Endothelial cell (in vitro differentiated cells): ENCODE results near the gene NAP1L1. TPM values are rescaled to one million over a fixed set of nuclear protein-coding genes. Genes with fewer than 3 reads are reported as not detected.

Experiments
- DNase-seq: peaks from one replicate; pipeline ENCODE4 v3.0.0; 2021; ENCODE audit warnings: low spot score
- H3K27ac Mint-ChIP-seq: one replicate; pipeline ENCODE4 v1.8.0; 2021; ENCODE audit warnings: mixed read lengths, inconsistent platforms; ENCODE audit not compliant: unreplicated experiment
- H3K27me3 Mint-ChIP-seq: one replicate; pipeline ENCODE4 v1.8.0; 2021; ENCODE audit warnings: mild to moderate bottlenecking, moderate library complexity, mixed read lengths, inconsistent platforms; ENCODE audit not compliant: unreplicated experiment
- H3K36me3 Mint-ChIP-seq: one replicate; pipeline ENCODE4 v1.8.0; 2021; ENCODE audit warnings: mild to moderate bottlenecking, low read depth, mixed read lengths, inconsistent platforms; ENCODE audit not compliant: unreplicated experiment
- H3K4me1 Mint-ChIP-seq: one replicate; pipeline ENCODE4 v1.8.0; 2021; ENCODE audit warnings: mild to moderate bottlenecking, mixed read lengths, inconsistent platforms; ENCODE audit not compliant: unreplicated experiment
- H3K4me3 Mint-ChIP-seq: one replicate; pipeline ENCODE4 v1.8.0; 2021; ENCODE audit warnings: mild to moderate bottlenecking, mixed read lengths, inconsistent platforms; ENCODE audit not compliant: unreplicated experiment
- H3K9me3 Mint-ChIP-seq: one replicate; pipeline ENCODE4 v1.8.0; 2021; ENCODE audit warnings: mixed read lengths, inconsistent platforms; ENCODE audit not compliant: unreplicated experiment
- CTCF ChIP-seq: fragments of 200-600 bp; sonication (generic); IDR thresholded peaks from one replicate; pipeline ENCODE4 v1.5.0; 2021; ENCODE audit warnings: antibody characterized with exemption; ENCODE audit not compliant: unreplicated experiment
- total RNA-seq: library from RNA; stranded (reverse); fragmentation: NEBNext Ultra II Directional; extraction: Animal tissue kit (Norgen Biotek cat#: 25700); gene quantifications from one replicate; pipeline ENCODE4 v1.2.1, GENCODE V29; 2021; ENCODE audit not compliant: unreplicated experiment

The NAP1L1 gene
- total RNA-seq, 1 donor from 2014 or later = 603 TPM

GRCh38 chr12:76043377-76043776 is 41.1 kb downstream of the NAP1L1 start:
- no peak for DNase-seq
- Mint-ChIP-seq H3K4me3 (no peak overlapping the region), H3K27me3 (peaks cover 3% of the 10 kb centered on the region), H3K27ac (no peak overlapping the region), H3K4me1 (no peaks in the 10 kb centered on the region), H3K9me3 (no peaks in the 10 kb centered on the region), H3K36me3 (no peaks in the 10 kb centered on the region)
- TF ChIP-seq CTCF = no peak

GRCh38 chr12:76042147-76042546 is 42.3 kb downstream of the NAP1L1 start:
- Mint-ChIP-seq H3K27ac (no peak overlapping the region), H3K27me3 (peaks cover 3% of the 10 kb centered on the region), H3K36me3 (no peaks in the 10 kb centered on the region), H3K4me3 (no peak overlapping the region), H3K4me1 (peaks cover 8% of the 10 kb centered on the region), H3K9me3 (no peaks in the 10 kb centered on the region)
- no peak for DNase-seq
- no peak for TF ChIP-seq CTCF

DNA sequence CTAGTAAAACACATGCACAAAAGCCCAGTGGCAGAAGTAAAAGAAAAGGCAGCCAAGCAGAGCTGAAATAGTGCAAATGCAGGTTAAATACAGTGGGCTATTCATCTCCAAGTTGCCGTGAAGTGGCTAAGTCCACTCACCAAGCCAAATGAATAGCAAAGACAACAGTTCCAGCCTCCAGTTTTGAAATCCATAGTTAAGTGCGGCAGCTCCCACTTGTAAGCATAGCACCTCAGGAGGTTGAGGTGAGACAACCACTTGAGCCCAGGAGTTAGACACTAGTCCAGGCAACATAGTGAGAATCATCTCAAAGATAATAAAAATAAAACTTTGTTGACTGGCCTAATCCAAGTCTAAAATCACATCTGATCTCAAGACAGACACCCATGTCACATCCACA is 43.1 kb downstream of the NAP1L1 start:
- DNase-seq = no peak
- H3K27me3 Mint-ChIP-seq = peaks cover 3% of the 10 kb centered on the region
- H3K9me3 Mint-ChIP-seq = no peaks in the 10 kb centered on the region
- peaks cover 8% of the 10 kb centered on the region for H3K4me1 Mint-ChIP-seq
- H3K4me3 Mint-ChIP-seq = no peak overlapping the region
- no peak overlapping the region for H3K27ac Mint-ChIP-seq
- no peak for TF ChIP-seq CTCF
- H3K36me3 Mint-ChIP-seq = no peaks in the 10 kb centered on the region

GRCh38 chr12:76040461-76040860 is 44.0 kb downstream of the NAP1L1 start:
- Mint-ChIP-seq H3K4me1 (peaks cover 13% of the 10 kb centered on the region), H3K27me3 (peaks cover 3% of the 10 kb centered on the region), H3K4me3 (no peak overlapping the region), H3K36me3 (no peaks in the 10 kb centered on the region), H3K27ac (no peak overlapping the region), H3K9me3 (no peaks in the 10 kb centered on the region)
- no peak for DNase-seq
- no peak for TF ChIP-seq CTCF

GRCh38 chr12:76038176-76038575 is 46.3 kb downstream of the NAP1L1 start:
- TF ChIP-seq CTCF = no peak
- Mint-ChIP-seq H3K27me3 (no peaks in the 10 kb centered on the region), H3K36me3 (no peaks in the 10 kb centered on the region), H3K4me1 (peaks cover 21% of the 10 kb centered on the region), H3K9me3 (no peaks in the 10 kb centered on the region), H3K27ac (no peak overlapping the region), H3K4me3 (no peak overlapping the region)
- no peak for DNase-seq
